Stimulated activated CD8-positive, alpha-beta memory T cell treated with anti-CD3 and anti-CD28 coated beads, Interleukin-15, amount 100 ng/mL, for 24 hours (primary cell): ENCODE measurements around the gene UGT2A3.

Experiments
- DNase-seq: peaks from one replicate; pipeline ENCODE4 v3.0.0-alpha.2; 2020; ENCODE audit warnings: low read depth

UGT2A3 gene

DNA sequence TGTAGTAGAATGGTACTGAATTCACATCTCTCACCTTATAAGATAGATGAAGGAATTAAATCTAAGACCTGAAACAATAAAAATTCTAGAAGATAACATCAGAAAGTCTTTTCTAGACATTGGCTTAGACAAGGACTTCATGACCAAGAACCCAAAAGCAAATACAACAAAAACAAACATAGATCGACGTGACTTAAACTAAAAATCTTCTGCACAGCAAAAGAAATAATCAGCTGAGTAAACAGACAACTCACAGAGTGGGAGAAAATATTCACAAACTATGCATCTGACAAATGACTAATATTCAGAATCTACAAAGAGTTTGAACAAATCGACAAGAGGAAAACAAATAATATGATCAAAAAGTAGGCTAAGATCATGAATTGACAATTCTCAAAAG, 38.8 kb downstream of the UGT2A3 start:
- DNase-seq = no peak

DNA sequence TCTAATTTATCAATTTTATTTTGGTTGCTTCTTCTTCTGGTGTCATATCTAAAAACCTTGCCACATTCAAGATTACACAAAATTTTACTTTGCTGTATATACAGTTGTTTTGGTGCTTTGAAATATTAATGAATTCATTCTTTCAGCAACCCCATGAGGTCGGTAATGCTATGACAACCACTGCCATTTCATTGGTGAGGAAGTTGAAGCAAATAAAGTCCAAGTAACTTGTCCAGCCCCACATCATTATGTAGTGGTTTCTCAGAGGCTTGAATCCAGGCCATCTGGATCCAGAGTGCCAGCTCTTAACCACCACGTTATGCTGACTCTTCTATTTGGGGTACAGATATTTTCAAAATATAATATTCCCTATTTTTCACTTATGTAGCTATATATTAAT, 42.2 kb downstream of the UGT2A3 start:
- no peak for DNase-seq

GRCh38 chr4:68907788-68908700, 43.6 kb downstream of the UGT2A3 start:
- DNase-seq = no peak

GRCh38 chr4:68907245-68907644, 44.4 kb downstream of the UGT2A3 start:
- DNase-seq = no peak

GRCh38 chr4:68906780-68907137, 44.8 kb downstream of the UGT2A3 start:
- no peak for DNase-seq

DNA sequence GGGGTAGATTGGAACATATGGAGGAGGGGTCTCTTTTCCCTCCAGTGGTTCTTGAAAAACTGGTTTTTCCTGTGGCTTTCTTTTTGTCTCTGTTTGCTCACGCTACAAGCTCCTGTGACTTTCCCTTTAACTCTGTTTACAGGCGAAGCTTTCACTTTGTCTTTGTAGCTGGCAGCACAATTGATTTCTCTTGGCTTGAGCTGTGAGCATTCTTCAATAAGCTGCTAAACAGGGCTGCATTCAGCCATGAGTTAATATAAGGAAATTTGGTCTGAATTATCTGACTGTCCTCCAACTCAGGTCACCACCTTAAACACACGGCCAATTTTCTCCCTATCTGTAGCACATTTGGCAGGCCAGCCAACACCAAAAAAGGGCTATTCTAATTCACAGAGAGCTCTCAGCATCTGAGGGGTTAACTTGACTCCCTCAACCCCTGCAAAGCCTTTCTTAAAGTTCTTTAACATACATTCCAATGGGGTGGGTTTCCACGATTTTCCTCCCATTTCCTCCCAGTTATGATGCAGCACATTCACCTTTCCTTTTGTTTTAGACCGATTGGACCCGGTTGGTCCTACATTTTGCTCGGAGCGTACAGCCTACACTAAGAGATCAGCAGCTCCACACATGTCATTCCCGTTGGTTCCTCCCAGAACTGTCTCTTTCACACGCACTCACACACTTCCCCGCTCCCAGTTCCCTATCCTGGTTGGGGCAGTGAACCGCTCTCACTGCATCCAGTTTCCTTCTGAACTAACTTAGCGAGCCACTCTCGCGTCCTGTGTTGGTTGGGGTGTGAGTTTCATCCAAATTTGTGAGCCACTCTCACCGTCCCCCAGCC, 45.4 kb downstream of the UGT2A3 start:
- no peak for DNase-seq

DNA sequence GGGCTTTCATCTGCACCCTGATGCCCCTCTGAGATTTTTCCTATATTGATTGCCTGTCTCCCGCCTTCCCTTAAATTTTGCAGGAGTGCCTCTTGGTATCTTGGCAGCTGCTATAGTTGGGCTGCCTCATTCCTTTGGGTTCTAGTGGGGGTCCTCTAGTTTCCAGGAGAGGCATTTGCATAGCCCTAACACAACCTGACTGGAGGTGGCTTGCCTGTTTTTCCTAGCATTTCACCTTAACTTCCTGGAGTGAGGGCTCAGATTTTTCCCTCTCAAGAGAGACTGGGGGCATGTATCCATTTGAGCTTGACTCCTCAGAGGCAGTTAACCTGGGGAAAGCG, 46.0 kb downstream of the UGT2A3 start:
- DNase-seq = no peak

- no peak for DNase-seq
These were observed 46.8 kb downstream of the UGT2A3 start for GRCh38 chr4:68904786-68905185.

DNA sequence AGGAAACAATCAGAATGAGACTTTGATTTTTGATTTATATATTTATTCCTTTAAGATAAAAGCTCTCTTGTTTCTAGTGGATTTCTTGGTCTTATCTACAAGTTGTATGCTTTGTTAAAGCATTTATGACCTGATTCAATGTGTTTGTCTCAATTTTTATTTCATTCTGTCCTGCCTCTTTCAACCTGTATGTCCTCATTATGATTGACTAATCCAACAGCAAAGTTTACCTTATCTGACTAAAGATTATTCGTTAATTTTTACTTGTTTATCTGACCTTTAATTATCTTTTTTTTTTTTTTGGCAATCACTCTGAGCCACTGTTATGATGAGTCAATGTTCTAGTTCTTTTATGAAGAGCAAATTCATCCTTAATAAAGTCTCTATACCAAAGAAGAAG, 54.9 kb downstream of the UGT2A3 start:
- no peak for DNase-seq

- no peak for DNase-seq
These were observed 55.9 kb downstream of the UGT2A3 start for GRCh38 chr4:68895561-68896198.

DNA sequence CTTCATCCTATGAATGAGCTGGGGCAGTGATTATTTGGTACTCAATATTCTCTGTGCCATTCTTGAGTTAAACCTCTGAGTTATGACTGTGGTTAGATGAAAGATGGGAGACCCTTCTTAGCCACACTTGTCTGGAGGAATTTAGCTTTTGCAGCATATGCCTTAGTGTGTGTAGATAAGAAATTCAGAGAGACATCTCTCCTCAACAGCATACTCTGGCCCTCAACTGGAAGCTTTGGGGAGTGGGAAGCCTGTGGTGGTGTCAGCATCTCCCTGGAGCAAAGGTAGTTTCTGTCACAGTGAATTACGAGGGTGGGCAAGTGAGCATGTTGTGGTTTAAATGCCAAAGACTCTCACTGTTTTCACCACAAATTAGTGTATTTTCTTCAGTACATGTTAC, 58.7 kb downstream of the UGT2A3 start:
- DNase-seq = no peak

DNA sequence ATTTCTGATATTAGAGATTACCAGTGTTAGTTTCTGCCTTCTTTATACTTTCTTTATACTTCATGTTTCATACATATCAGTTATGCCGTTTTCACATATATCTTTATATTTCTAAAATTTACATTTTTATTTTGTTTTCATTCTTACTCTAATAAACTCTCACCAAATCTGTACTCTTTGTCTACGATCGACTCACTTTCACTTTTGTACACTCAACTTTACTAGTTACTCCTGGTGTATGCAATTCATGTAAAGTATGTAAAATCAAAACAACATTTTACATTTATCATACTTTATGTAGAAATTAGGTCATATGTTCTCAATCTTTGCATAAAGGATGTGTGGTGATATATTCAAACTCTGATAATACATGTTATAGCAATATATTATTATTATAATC, 59.9 kb downstream of the UGT2A3 start:
- DNase-seq = no peak

- DNase-seq = no peak
These were observed 66.1 kb downstream of the UGT2A3 start for GRCh38 chr4:68885545-68885944.

DNA sequence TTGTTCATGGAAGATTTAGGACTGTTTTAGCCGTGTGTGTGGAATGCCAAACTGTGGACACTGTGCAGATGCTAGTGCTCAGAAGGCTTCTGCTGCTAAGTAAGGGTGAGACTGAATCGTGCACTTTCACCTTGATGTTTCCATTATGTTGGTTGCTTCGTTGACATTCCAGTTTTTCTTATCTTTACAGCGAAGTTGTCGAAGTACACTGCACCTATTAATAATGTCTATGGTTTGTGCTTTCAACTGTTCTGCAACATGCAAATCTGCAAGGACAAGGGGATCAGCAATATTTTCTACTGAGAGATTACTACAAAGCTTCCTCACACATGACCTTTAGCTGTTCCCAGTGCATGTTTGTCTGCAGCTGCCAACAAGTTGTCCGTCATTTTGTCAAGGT, 67.7 kb downstream of the UGT2A3 start:
- DNase-seq = no peak
